Measurements from ENCODE around the gene RHOT2.

- TF ChIP-seq EZH2 (IDR thresholded peaks at IDR 0.05; ENCODE audit: borderline replicate concordance, low read depth, low read length, poor library complexity, severe bottlenecking) (no peak), CTCF (conservative IDR thresholded peaks at IDR 0.05; ENCODE audit: low read depth, low read length) (no peak)
Observed at GRCh38 chr16:642189-643049, 25.5 kb upstream of the RHOT2 start.
